PFSK-1 (cell line): Measurements from ENCODE around the gene DPM2.

ENCODE experiments used
- FOXP2 ChIP-seq: optimal IDR thresholded peaks from 2 replicates; pipeline ENCODE3; 2011; ENCODE audit warnings: borderline replicate concordance, control low read depth, inconsistent platforms; ENCODE audit not compliant: insufficient read depth; ENCODE audit errors: extremely low read length, extremely low read depth
- POLR2AphosphoS5 ChIP-seq: IDR thresholded peaks from 2 replicates; pipeline ENCODE4 v1.6.1; 2012; ENCODE audit warnings: low read depth, mild to moderate bottlenecking, control low read depth, low read length, moderate library complexity
- REST ChIP-seq, 2 experiments: IDR thresholded peaks; 2 replicates each; pipeline versions ENCODE4 v1.6.1 to v1.8.0; 2011 to 2012; ENCODE audit warnings: low read depth in 2 of 2, low read length in 2 of 2, control low read depth in 1 of 2, inconsistent platforms in 1 of 2, mild to moderate bottlenecking in 1 of 2, moderate library complexity in 1 of 2; ENCODE audit not compliant: insufficient read depth in 1 of 2
- SIN3A ChIP-seq: IDR thresholded peaks from 2 replicates; pipeline ENCODE4 v1.6.1; 2012; ENCODE audit warnings: mild to moderate bottlenecking, low read length, moderate library complexity, borderline replicate concordance; ENCODE audit not compliant: insufficient read depth
- TAF1 ChIP-seq: IDR thresholded peaks from 2 replicates; pipeline ENCODE4 v1.6.1; 2012; ENCODE audit warnings: low read length, control low read depth, borderline replicate concordance; ENCODE audit not compliant: insufficient read depth

Gene DPM2

GRCh38 chr9:127966416-127967150 is 28.9 kb upstream of the DPM2 start:
- TF ChIP-seq FOXP2 (no peak), POLR2AphosphoS5 (no peak), REST (IDR thresholded peaks at IDR 0.05; ENCODE audit: insufficient read depth in 1 of 2, low read depth in 2 of 2, low read length in 2 of 2) (no peak), SIN3A (no peak), TAF1 (no peak)

GRCh38 chr9:127965953-127966352 is 28.3 kb upstream of the DPM2 start:
- TF ChIP-seq TAF1: no peak
- no peak for TF ChIP-seq SIN3A
- no peak for TF ChIP-seq REST (IDR thresholded peaks at IDR 0.05; ENCODE audit: insufficient read depth in 1 of 2, low read depth in 2 of 2, low read length in 2 of 2)
- TF ChIP-seq POLR2AphosphoS5: no peak
- no peak for TF ChIP-seq FOXP2

- TF ChIP-seq POLR2AphosphoS5: no peak
- TF ChIP-seq FOXP2: no peak
- TF ChIP-seq SIN3A: no peak
- TF ChIP-seq TAF1: no peak
- no peak for TF ChIP-seq REST (IDR thresholded peaks at IDR 0.05; ENCODE audit: insufficient read depth in 1 of 2, low read depth in 2 of 2, low read length in 2 of 2)
These were observed 25.9 kb upstream of the DPM2 start for GRCh38 chr9:127963359-127964064.

DNA sequence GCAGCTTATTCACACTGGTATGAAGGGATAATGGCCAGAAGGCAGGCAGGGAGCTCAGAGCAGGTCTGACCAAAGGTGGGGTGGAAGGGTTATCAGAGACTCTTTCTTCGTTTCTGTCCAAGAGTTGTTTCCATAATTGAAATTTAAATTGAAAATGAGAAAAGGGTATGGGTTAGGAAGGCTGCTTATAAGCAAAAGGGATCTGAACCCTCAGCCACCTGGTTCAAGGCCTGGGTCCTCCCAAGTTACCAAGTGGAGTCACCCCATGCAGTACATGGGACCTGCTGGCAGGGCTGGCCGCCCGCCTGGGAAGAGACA is 25.3 kb upstream of the DPM2 start:
- TF ChIP-seq TAF1: no peak
- TF ChIP-seq FOXP2: no peak
- TF ChIP-seq POLR2AphosphoS5: no peak
- TF ChIP-seq SIN3A: no peak
- TF ChIP-seq REST (IDR thresholded peaks at IDR 0.05; ENCODE audit: insufficient read depth in 1 of 2, low read depth in 2 of 2, low read length in 2 of 2): no peak
